ENCODE results near the gene ZFYVE28.

The ZFYVE28 gene

DNA sequence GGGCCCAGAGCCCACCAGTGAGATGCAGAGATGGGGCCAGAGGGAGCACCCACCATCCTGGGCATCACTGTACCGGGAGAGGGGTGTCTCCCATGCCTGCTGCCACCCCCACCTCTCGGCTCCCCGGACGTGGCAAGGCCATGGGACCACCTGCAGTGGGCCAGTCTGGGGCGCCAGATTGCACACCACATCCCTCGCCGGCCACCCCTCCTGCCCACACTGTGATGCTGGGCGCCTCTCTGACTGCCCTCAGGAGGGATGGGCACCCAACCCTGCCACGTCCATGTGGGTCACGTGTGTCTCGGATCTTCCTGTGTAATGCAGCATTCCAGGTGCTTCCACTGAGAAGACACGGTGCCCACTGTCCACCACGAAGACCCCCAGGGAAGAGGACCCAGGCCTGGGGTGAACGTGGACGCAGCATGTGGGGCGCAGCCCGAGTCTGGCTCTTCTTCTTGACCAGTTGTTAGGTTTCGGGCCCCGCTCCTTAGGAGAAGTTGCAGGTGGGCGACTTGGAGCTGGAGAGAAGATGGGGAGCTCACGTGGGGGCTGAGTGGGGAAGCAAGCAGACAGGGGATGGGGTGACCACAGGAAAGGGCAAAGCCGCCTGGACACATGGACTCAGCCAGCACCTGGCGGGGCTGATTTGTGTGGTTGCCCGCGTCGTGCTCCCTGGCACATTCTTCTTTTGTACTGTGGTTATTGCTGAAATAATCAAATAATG is 47.7 kb downstream of the ZFYVE28 start:
- TF ChIP-seq TAF1 (IDR thresholded peaks at IDR 0.05; ENCODE audit: low read depth) (no peak), ZBTB7A (IDR thresholded peaks at IDR 0.05; ENCODE audit: low read depth) (no peak)

DNA sequence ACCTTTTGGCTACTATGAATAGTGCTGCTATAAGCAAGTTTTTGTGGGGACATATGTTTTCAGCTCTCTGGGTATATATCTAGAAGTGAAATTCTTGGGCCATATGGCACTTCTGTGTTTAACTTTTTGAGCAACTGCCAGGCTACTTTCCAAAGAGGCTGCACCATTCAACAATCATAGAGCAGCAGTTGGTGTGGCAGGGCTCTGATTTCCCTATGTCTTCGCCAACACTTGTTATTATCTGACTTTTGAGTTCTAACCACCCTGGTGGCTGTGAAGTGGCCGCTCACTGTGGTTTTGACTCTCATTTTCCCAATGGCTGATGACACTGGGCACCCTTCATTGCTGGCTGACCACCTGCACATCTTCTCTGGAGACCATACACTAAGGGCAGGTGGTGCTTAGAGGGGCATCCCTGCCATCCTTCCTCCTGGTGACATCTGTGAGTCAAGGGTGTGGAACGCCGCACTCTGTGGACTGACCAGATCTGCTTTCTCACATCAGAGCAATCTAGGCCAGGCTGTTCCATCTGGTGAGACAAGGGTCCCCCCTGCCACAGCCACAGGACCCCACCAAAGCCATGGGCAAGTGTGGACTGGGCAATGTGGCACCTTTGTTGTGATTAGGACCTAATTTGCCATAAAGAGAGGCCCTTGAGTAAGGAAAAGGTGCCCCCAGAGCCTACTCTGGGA is 49.6 kb downstream of the ZFYVE28 start:
- TF ChIP-seq, protein P1, sequence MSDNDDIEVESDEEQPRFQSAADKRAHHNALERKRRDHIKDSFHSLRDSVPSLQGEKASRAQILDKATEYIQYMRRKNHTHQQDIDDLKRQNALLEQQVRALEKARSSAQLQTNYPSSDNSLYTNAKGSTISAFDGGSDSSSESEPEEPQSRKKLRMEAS (IDR thresholded peaks at IDR 0.05), result no peak
- TF ChIP-seq YY1 (IDR thresholded peaks at IDR 0.05; ENCODE audit: low read depth), result no peak
- no peak for TF ChIP-seq EGR1 (IDR thresholded peaks at IDR 0.05)
- TF ChIP-seq EP300 (IDR thresholded peaks at IDR 0.05; ENCODE audit: borderline replicate concordance), result no peak
- TF ChIP-seq, protein P2, sequence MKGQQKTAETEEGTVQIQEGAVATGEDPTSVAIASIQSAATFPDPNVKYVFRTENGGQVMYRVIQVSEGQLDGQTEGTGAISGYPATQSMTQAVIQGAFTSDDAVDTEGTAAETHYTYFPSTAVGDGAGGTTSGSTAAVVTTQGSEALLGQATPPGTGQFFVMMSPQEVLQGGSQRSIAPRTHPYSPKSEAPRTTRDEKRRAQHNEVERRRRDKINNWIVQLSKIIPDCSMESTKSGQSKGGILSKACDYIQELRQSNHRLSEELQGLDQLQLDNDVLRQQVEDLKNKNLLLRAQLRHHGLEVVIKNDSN (IDR thresholded peaks at IDR 0.05), result no peak

DNA sequence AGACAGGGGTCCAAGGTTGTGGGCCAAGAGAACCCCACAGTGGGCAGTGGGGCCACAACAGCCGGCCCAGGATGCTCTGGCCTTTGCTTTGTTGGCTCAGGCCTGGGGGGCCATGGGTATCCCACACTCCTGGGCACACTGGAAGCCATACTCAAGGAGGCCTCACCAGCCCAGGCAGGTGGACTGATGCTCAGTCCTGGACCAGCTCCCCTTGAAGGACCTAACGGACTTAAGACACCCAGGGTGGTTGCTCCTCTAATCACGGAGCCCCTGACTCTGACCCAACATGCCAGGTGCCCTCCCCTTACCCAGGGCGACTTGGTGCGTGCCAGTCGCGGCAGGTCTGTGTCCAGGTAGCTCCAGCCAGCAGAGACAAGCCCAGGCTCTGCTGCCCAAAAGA is 50.8 kb downstream of the ZFYVE28 start:
- TF ChIP-seq, protein P1 (IDR thresholded peaks at IDR 0.05), result no peak
- TF ChIP-seq FOXM1 (IDR thresholded peaks at IDR 0.05; ENCODE audit: borderline replicate concordance, low read depth), result no peak
- no peak for TF ChIP-seq CEBPB (IDR thresholded peaks at IDR 0.05)
- TF ChIP-seq, protein P2 (IDR thresholded peaks at IDR 0.05), result no peak

DNA sequence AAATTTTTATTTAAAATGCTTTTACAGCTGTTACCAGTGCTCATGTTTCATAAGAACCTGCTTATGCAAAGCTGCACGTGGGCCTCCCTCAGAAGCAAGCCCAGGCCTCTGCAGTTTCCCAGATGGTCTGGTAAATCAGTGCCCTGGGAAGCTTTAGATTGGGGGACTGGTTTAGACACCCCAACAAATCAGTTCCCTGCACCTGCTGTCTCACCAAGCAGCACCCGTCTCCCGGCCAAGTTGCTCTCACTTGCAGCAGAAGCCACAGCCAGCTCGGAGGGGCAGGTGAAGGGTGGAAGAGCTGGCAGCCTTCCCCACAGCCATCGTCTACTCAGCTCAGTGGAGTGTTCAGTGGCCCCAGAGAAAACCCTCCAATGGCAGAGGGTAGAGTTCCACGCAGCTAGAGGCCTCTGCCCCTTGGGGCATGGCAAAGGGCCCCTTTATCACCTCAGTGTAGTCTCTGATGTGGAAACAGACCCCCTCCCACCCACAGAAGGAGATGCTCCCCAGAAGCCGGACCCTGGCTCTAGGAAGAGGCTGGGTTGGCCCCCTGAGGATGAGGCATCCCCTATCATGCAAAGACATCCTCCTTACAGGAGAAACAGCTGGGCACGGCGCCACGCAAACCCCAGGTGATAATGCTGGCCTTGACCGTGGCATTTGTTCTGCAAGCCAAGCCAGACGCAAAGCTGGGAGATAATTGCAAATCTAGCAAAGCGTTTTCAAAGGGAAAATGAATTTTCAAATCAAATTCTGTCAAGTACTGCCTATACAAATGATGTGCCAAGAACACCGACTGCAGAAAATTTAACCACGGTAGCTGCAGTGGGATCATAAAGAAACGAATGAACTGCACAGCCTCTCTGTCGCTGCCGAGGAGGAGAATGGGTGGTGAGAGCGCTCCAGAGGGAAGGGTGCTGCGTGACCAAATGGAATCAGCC is 51.9 kb downstream of the ZFYVE28 start:
- TF ChIP-seq TAF1 (IDR thresholded peaks at IDR 0.05; ENCODE audit: low read depth) (no peak), YY1 (IDR thresholded peaks at IDR 0.05; ENCODE audit: low read depth) (no peak), FOXM1 (IDR thresholded peaks at IDR 0.05; ENCODE audit: borderline replicate concordance, low read depth) (no peak)
- TF ChIP-seq, protein P1 (IDR thresholded peaks at IDR 0.05), result no peak

DNA sequence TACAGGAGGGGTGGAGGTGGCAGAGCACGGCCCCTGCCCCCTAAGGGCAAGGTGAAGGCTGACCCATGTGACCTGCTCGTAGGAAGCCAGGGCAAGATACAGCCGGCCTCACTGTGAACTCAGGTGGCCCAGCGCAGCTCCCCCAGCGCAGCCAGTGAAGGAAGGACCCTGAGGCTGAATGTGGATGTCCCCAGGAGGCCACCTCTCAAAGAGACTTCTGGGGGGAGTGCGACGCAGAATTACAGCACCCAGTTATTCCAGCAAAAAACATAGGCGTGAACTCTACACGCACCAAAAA is 52.6 kb downstream of the ZFYVE28 start:
- TF ChIP-seq TEAD4 (IDR thresholded peaks at IDR 0.05) (no peak), ZBTB7A (IDR thresholded peaks at IDR 0.05; ENCODE audit: low read depth) (no peak), NFIC (IDR thresholded peaks at IDR 0.05) (no peak), TAF1 (IDR thresholded peaks at IDR 0.05; ENCODE audit: low read depth) (no peak), FOXM1 (IDR thresholded peaks at IDR 0.05; ENCODE audit: borderline replicate concordance, low read depth) (no peak), TCF12 (IDR thresholded peaks at IDR 0.05; ENCODE audit: low read depth) (no peak), EGR1 (IDR thresholded peaks at IDR 0.05) (no peak)
- TF ChIP-seq, protein P1 (IDR thresholded peaks at IDR 0.05), result no peak

DNA sequence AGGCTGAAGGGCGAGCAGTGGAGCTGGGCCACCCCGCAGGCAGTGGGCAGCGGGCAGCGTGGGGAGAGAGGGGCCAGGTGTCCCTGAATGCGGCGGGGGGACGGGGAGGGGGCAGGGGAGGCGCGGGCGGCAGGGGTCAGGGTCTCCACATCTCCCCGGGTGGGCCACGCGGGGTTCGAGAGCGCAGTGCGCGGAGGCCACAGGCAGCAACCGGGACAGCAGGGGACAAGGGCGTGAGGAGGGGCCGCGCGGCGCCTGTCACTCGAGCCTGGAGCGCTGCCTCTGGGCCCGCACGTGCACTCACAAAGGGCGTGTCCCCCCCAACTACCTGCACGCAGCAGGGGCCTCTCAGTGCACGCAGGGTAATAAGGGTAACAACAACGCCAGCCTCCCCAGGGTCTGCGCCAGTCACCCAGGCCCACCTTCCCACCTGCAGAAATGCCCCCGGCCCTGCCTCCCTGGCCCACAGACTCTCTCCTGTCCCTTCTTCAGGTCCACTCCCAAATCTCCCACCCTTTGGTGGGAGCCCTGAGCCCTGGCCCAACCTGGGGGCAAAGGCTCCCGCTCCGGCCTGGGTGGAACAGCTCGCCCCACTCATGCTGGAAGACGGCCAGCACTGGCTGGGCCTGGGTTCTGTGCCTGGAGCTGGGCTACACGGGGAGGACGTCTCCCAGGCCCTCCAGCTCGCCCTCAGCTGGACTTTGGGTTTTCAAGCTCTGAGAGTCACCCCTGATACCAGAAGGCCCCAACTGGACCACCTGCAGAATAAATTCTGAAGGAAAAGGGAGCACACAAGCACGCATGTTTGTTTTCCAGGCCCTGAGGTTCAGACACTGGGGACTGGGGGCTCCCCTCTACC is 53.2 kb downstream of the ZFYVE28 start:
- TF ChIP-seq, protein P1 (IDR thresholded peaks at IDR 0.05), result 0 out of 2 replicates have a peak, but pooled peaks have one; percentile 9
- no peak for TF ChIP-seq TCF12 (IDR thresholded peaks at IDR 0.05; ENCODE audit: low read depth)
- TF ChIP-seq, protein P2 (IDR thresholded peaks at IDR 0.05), result no peak

DNA sequence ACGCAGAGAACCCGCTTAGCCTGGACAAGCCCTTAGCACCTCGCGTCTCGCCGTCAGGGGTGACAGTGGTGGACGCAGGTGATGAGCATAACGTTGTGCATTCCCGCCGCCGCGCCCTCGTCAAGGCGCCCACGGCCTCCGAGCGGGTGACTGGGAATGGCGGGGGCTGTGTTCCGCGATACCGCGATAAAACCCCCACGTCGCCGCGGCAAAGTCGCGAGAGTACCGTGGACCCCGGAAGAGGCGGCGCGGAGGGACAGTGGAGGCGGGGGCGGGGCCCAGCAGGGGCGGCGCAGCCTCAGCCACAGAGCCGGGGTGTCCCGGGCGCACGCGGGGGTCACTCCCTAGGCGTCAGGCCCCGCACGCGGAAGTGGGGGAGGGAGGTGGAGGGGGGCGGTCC is 53.8 kb downstream of the ZFYVE28 start:
- TF ChIP-seq CREB1 (IDR thresholded peaks at IDR 0.05; ENCODE audit: low read depth) (no peak), YY1 (IDR thresholded peaks at IDR 0.05; ENCODE audit: low read depth) (0 out of 2 replicates have a peak, but pooled peaks have one; percentile 25), EGR1 (IDR thresholded peaks at IDR 0.05) (peak; percentile 45; the same call in 1 of the 2 replicates), ZBTB7A (IDR thresholded peaks at IDR 0.05; ENCODE audit: low read depth) (0 out of 2 replicates have a peak, but pooled peaks have one; percentile 43), RAD21 (IDR thresholded peaks at IDR 0.05; ENCODE audit: low read depth) (no peak), CEBPB (IDR thresholded peaks at IDR 0.05) (no peak), EP300 (IDR thresholded peaks at IDR 0.05; ENCODE audit: borderline replicate concordance) (no peak)
- TF ChIP-seq, protein P1 (IDR thresholded peaks at IDR 0.05), result peak; percentile 50; the same call in 1 of the 2 replicates
